Activated CD8-positive, alpha-beta memory T cell treated with anti-CD3 and anti-CD28 coated beads, Interleukin-2, amount 50 U/mL, for 24 hours (primary cell): Measurements from ENCODE around the gene OR10T2.
"Not testable (repeated sequence)": the region's sequence is repeated elsewhere in the genome, so short reads cannot be mapped to it uniquely, and the experiment has no call there.

ENCODE experiments used
- DNase-seq: peaks from one replicate; pipeline ENCODE4 v3.0.0-alpha.2; 2020; ENCODE audit errors: extremely low read depth

OR10T2 gene, protein sequence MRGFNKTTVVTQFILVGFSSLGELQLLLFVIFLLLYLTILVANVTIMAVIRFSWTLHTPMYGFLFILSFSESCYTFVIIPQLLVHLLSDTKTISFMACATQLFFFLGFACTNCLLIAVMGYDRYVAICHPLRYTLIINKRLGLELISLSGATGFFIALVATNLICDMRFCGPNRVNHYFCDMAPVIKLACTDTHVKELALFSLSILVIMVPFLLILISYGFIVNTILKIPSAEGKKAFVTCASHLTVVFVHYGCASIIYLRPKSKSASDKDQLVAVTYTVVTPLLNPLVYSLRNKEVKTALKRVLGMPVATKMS

DNA sequence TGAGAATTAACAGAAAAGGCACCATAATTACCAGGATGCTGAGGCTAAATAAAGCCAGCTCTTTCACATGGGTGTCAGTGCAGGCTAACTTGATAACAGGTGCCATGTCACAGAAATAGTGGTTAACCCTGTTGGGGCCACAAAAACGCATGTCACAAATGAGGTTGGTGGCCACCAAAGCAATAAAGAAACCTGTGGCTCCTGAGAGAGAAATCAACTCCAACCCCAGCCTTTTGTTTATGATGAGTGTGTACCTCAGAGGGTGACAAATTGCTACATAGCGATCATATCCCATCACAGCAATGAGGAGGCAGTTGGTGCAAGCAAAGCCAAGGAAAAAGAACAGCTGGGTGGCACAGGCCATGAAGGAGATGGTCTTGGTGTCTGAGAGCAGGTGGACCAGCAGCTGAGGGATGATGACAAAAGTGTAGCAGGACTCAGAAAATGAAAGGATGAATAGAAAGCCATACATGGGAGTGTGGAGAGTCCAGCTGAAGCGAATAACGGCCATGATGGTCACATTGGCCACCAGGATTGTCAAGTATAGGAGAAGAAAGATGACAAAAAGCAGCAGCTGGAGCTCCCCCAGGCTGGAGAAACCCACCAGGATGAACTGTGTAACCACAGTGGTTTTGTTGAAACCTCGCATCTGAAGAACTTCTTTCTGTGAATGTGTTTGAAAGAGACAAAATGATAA is at the start of gene OR10T2:
Gene OR10T2 (minus strand): TSS at position 649 of the 697 bp plus-strand sequence. CDS start 0 bp downstream, at position 649.
- no peak for DNase-seq

DNA sequence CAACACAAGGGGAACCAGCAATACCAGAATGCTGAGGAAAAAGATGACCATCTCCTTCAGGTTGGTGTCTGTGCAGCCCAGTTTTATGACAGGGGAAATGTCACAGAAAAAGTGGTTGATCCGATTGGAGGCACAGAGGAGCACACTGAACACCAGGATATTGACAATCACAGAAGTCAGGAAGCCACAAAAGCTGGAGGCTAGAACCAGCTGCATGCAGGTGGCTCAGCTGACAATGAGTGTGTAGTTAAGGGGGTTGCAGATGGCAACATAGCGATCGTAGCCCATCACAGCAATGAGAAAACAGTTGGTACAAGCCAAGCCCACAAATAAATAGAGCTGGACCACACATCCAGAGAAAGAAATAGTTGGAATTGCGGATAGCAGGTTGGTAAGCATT is 46.1 kb upstream of the OR10T2 start:
- no peak for DNase-seq

DNA sequence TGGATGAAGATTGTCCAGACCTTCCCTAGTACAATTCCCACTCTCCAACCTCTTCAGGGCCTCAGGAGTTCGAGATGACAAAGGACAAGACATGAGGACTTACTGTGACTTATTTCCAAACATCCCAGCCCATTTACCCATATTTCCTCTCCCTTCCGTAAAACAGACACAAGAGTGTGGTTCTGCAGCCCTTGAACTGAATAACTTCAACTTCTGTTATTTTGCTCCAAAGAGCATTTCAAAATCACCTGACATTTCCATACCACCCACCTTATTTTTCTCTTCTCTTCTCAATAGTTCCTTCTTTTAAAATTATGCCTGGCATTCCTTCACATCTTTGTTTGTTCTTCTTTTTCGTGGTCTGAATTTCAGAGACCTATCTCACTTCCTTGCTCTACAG is 35.5 kb upstream of the OR10T2 start:
- DNase-seq = no peak

DNA sequence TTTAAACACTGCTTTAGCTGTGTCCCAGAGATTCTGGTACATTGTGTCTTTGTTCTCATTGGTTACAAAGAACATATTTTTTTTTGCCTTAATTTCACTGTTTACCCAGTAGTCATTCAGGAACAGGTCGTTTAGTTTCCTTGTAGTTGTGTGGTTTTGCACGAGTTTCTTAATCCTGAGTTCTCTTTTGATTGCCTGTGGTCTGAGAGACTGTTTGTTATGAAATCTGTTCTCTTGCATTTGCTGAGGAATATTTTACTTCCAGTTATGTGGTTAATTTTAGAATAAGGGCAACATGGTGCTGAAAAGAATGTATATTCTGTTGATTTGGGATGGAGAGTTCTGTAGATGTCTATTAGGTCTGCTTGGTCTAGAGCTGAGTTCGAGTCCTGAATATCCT is 30.9 kb upstream of the OR10T2 start:
- not testable (repeated sequence) for DNase-seq

DNA sequence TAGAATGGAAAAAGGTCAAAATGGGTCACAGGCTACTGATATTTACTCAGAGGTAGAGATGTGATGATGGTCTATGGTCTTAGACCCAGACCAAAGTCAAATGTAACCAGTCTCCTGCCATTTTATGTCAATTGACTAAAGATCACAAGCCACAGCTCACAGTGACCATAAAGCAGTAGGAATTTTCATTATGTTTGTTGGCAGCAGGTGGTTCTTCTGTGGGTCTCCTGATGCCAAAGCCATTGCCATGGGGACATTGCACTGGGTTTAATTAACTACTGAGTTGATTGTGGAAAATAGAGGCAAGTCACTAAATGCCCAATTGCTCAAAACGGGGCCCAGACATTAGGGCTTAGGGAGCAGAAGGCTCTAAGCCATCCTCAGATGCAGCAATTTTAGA is 26.9 kb upstream of the OR10T2 start, which contains the start of gene OR10K2:
Gene OR10K2 (minus strand): TSS at position 101 of the 400 bp plus-strand sequence. CDS start 5,371 bp downstream, outside the sequence.
- no peak for DNase-seq

DNA sequence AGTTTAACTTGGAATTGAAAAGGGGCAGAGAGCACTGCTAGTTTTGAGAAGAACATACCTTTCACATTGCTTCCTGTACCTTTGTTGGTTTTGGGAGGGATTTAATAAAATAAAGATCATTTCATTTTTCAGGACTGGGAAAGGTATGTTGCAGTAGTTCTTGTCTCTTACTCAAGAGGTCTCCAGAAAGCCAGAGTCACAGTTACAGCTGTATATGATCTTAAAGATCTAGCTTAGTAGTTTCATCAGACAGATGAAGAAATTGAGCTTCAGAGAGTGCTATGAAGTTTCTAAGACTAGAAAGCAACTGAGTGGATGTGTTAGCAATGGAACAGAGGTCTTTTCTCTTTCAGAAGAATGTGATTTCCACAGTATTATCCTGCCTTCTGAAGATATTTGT is 25.8 kb upstream of the OR10T2 start:
- no peak for DNase-seq

DNA sequence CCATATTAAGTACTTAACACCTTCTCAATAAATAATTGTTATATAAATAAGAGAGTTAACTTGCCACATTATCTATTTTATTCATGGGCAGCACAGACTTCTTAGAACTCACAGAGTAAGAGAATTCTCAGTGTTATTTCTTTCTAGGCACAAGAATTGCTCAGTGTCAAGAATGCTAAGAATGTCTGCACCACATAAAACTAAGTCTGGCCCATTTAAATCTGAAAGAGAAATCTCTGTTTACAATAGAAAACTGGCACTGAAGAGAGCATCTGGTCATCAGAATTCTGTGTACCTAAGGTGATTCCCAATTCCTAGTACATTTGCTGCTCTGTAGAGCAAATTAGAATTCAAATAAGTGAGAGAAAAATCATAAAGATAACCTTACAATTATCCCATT is 22.9 kb upstream of the OR10T2 start:
- DNase-seq = no peak

DNA sequence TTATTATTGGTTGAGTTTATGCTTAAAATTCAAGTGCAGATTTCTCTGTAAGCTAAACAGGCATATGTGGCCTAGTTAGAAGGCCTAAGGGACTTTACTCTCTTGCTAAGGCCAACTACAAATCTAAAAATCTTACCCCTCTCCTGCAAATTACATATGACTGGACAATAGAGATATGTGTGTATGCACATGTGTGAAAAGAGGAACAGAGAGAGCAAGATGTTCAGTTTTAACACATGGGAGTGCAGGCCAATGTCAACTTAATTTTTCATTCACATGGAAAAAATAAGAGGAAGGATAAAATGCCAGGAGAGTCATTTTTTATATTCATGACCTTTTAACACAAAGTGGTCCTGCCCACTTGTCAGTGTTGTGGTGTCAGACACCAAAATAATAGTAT is 18.3 kb upstream of the OR10T2 start:
- DNase-seq = no peak

DNA sequence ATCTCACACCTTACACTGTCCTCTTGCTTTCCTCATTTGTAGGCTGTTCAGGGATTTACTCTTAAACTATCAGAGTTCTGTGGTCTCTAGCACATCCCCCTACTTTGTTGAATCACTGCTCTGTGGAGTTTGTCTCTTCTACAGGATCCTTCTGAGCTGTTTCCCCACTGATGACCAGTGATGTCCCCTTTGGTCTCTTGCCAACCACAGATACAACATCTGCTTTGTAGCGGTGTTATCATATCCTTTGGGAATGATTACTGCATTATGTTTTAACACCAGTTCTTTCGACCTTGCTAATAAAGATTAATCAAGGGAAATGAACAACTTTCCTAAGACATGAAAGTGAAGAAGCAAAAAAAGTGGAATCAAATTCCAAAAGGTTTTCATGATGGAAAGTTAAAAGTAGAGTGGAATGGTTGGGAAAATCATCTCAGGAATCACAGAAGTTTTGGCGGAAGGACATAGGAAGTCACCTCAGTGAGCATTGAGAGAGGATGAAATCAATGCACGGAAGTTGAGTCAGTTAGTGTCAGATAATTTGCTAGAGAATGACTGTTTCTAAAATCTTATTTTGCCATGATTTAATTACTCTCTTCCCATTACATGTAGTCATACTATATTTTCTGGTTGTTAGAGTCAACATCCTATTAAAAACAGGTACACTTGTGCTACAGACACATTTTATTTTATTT is 15.5 kb upstream of the OR10T2 start:
- DNase-seq = no peak

DNA sequence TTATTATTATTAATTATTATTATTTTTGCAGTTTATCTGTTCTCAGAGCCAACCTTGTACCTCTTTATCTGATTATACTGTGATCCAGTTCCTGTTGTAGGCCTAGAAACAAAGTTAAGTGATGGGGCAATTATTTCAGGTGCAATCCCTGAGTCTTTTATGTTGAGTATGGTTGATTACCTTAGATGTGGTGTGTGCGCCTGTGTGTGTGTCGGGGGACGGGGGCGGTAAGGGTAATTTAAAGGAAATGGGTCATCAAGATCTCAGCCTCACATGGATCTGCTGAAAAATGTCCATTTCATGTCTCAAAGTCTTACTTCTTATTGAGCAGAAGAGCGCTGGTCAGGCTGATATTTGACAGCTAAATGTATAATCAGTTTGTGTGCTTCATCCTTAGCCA is 7.8 kb upstream of the OR10T2 start:
- no peak for DNase-seq

DNA sequence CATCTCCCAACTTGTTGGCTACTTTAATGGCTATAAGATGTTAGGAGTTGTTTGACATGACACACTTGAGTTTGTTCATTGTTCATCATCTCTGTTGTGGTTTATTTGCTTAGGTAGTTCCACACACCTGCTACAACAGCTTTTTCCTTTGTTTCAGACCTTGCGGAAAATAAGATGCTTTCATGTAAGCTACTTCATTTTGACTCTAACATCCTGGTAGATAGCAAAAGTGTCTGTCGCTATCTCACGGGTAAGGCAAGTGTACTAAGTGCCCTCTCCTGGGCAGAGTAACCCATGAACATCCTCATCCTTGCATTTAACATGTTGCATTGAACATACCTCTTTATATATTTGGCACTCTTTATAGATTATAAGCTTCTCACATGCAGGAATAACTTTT is 1.6 kb upstream of the OR10T2 start:
- DNase-seq = no peak

DNA sequence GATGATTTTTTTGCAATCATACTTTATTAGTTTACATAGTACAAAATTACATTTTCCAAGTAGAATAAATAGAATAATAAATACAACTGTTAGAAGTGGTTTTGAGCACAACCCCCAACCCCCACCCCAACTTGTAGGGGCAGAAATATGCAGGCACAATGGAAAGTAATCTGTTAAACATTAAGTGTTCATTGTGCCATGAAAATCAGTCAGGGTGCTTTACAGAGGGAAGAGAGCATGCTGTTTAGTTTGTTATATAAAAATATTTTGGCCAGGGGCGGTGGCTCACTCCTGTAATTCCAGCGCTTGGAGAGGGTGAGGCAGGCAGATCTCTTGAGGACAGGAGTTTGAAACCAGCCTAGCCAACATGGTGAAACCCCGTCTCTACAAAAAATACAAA is 2.6 kb downstream of the OR10T2 start:
- DNase-seq = no peak

DNA sequence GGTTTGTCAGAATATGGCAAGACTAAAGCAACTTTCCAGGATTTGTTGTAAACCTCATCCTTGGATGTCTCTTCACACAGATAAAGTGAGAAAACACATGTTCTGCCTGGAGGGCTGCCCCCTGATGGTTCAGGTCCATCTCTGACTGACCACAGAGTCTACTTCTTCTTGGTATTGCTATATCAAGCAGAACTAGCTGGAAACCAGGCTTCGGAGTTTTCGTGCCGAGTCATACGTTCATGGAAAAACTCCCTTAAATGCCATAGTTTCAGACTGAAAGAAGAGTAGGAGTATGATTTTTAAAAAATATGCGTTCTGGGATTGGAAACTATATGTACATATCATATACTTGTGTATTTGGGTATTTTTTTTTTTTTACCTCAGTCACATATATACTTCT is 5.8 kb downstream of the OR10T2 start:
- DNase-seq = no peak

DNA sequence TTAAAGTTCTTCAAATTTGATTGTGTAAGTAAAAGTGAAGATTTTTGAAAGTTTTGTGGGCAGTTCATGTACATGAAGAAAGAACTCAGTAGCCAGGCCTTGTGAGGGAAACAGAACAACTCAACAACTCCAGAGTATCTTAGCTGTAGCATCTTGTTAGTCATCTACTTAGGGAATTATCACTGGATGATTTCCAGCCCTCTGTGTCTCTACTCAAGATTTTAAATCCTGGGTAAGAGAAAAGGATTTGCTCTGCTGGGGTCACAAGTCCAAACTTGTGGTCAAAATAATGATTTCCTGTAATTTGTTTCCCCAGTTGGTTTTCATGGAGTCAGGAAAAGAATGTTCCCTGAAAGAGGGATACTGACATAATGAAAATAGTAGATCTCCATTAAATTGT is 8.2 kb downstream of the OR10T2 start:
- DNase-seq = no peak

DNA sequence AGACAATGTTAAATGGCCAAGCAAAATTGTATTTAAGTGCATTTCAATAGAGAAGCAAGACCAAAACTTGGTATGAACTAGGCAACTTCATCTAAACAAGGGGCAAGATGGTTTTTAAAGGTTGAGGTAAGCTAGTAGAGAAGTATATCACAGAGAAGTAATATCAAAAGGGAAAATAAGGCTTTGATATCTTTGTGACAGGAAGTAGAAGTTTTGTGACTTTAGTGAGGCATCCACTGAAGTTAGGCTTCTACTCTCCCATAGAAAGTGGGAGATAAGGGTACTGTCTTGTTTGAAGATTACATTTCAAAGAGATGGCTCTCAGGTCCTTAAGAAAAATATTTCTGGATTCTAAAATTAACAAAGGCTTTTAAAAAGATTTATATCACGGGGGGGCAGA is 8.9 kb downstream of the OR10T2 start:
- no peak for DNase-seq

DNA sequence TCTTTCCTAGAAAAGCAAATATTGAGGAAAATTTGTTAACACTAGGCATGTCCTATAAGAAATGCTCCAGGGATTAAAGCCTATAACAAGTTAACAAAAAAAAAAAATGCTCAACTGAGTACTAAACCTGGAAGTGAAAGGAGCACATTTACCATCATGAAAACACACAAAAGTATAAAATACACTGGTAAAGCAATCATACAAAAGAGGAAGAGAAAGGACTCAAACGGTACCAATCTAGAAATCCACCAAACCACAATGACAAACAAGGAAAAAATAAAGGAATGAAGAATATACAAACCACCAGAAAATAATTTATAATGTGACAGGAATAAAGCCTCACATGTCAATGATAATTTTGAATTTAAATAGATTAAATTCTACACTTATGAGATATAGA is 24.4 kb downstream of the OR10T2 start:
- DNase-seq = no peak

DNA sequence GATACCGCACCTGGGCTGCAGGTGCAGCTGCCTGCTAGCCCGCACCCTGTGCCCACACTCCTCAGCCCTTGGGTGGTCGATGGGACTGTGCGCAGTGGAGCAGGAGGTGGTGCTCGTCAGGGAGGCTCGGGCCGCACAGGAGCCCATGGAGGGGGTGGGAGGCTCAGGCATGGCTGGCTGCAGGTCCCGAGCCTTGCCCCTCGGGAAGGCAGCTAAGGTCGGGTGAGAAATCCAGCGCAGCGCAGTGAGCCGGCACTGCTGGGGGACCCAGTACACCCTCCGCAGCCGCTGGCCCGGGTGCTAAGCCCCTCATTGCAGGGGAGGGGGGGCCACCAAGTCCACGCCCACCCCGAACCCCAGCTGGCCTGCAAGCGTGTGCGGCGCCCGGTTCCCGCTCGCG is 25.2 kb downstream of the OR10T2 start:
- not testable (repeated sequence) for DNase-seq

DNA sequence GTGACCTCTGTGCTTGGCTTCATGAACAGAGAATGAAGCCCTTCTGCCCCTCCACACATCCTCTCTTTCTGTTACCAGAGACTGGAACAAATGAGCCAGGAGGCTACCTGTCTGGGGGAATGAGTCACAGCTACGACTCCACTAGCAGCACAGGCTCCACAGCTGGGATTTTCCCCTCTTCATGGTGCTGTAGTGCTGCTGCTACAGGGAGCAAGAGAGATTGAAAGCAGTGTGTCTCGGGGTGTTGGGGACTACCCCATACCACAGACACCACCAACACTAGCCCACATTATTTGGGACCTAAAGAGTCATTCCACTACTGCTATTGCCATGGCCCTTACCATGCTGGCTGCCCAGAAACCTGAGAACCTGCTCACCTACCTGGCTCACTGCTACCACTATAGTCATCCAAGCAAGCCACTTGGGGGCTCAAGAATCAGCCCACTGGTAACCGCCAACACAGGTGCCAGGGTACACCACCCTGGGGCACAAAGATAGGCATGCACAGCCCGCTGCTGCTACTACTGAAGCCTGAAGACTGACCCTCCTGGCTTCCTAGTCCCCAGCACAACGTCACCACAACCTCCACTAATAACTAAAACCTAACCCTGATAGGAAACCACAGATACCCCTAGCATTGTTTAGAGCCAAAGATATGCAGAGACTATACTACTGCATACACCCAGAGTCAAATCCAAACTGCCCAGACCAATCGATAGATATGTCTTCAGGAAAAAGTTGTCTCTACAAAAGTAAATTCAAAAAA is 27.9 kb downstream of the OR10T2 start:
- no peak for DNase-seq

DNA sequence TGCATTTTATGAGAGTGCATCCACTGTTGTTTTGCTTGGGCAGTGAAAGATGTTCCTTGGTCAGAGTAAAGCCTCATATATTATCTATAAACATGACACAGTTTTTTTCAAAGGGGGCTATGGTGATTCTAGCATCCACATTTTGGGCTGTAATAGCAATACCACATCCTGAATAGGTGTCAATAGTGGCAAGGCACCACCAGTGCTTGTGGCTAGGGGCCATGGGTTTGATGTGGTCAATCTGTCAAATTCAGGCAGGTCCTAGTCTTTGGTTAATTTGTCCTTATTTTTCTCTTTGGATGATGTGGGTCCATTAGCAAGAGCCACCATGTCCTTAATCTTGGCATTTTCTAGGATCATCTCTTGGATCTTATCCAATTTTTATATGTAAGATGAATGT is 32.5 kb downstream of the OR10T2 start:
- no peak for DNase-seq

DNA sequence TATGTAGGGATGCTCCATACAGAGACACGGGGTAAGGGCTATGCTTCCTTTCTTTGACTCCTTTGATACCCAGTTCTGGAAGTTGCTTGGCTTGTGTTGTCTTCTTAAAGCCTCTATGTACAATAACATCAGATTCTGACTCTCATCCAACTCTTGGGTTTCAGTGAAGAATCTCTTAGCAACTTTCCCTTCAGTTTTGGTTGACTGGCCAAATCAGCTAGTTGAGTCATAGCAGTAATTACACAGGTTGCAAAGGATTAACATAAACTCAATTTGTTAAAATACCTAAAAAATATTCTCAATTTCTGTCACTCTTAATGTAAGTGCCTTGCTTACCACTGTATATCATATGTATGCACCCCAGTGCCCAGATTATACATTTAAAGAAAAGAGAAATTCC is 36.3 kb downstream of the OR10T2 start:
- no peak for DNase-seq

DNA sequence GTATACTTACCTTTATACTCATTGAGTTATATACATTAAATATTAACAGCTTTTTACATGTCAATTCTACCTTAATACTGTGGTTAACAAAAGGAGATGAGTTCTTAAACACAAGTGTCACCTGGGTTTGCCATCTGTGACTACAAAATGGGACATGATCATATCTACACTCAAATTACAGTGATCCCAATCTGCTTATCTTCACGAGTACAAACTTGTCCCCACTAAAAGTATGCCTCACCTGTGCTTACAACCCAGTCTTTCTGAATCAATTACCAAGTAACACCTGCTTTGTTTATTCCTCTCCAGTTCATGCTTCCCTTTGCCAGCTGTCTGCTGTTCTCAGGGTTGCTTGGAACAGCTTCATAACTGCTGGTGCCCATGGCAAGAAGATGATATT is 36.8 kb downstream of the OR10T2 start:
- no peak for DNase-seq

DNA sequence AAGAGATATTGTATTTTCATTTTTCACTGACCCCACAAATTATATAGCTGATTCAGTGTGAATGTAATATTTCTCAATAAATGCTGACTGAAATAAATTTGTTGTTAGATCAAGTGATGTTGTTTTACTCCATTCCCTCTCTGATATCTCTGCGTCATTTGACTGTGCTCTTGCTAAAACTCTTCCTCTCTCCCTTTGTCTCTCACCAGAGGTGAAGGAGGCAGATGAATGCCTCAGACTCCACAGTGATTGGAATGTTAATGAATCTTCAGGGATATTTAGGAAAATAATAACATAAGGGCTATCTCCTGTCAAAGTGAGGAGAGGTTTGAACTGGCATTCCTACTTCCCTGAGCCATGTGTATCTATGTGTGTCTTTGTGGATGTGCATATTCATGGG is 41.8 kb downstream of the OR10T2 start:
- DNase-seq = no peak
